Muscle layer of colon (tissue), 2 donors: ENCODE data around the gene MMP15.

Experiments used
- H3K27ac ChIP-seq: one replicate; pipeline ENCODE4 v1.7.0; 2013; ENCODE audit warnings: low read depth, mild to moderate bottlenecking, low read length, moderate library complexity
- H3K27me3 ChIP-seq, 2 donors: one replicate each; pipeline ENCODE4 v1.7.0; 2013; ENCODE audit warnings: low read length in 2 of 2, mild to moderate bottlenecking in 2 of 2; ENCODE audit not compliant: insufficient read depth in 2 of 2, control insufficient read depth in 1 of 2
- H3K36me3 ChIP-seq: one replicate; pipeline ENCODE4 v1.7.0; 2013; ENCODE audit warnings: mild to moderate bottlenecking, low read length; ENCODE audit not compliant: insufficient read depth
- H3K4me1 ChIP-seq: one replicate; pipeline ENCODE4 v1.7.0; 2013; ENCODE audit warnings: mild to moderate bottlenecking, low read length; ENCODE audit not compliant: insufficient read depth
- H3K4me3 ChIP-seq, 2 donors: one replicate each; pipeline ENCODE4 v1.7.0; 2013; ENCODE audit warnings: low read length in 2 of 2, low read depth in 1 of 2, mild to moderate bottlenecking in 1 of 2, moderate library complexity in 1 of 2
- H3K9ac ChIP-seq: one replicate; pipeline ENCODE4 v1.7.0; 2013; ENCODE audit warnings: low read length
- H3K9me3 ChIP-seq: one replicate; pipeline ENCODE4 v1.7.0; 2013; ENCODE audit warnings: mild to moderate bottlenecking, low read length
- donor health status: abdominal sarcoma.
- donor health status: Adenocarcinoma of cecum.

The MMP15 gene

GRCh38 chr16:57987441-57988177 lies 37.9 kb upstream of the MMP15 start:
- Histone ChIP-seq H3K36me3 (no peaks in the 10 kb centered on the region), H3K4me1 (peaks cover 12% of the 10 kb centered on the region), H3K9ac (no peak overlapping the region), H3K27ac (no peak overlapping the region), H3K27me3 (peaks cover 0 to 8% of the 10 kb centered on the region in 2 donors), H3K4me3 (no peak overlapping the region), H3K9me3 (no peaks in the 10 kb centered on the region)

GRCh38 chr16:57988929-57989328 lies 36.6 kb upstream of the MMP15 start:
- Histone ChIP-seq H3K27me3 (peaks cover 0 to 8% of the 10 kb centered on the region in 2 donors), H3K9me3 (no peaks in the 10 kb centered on the region), H3K4me3 (no peak overlapping the region), H3K9ac (no peak overlapping the region), H3K27ac (no peak overlapping the region), H3K4me1 (peaks cover 12% of the 10 kb centered on the region), H3K36me3 (peaks cover 3% of the 10 kb centered on the region)

DNA sequence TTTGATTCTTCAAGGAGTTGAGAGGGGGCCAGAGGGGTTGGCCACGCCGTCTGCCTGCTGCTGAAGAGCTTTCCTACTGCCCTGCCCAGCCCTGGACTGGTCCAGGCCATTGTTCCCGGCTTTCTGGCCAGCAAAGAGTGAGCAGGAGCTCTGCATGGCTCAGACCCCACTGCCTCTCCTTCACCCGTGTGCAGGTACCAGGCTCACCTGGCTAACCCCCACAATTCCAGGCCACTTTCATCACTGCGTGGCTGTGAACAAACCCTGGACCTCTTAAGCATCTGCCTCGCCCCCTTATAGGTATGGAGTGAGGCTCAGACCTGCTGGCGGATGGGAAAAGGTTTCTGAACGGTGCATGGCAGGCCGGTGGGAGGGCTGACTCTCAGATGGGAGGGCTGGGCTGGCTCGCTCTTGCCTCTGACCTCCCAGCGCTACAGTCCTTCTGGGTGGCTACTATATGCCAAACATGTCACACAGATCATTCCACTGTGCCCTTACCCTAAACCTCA lies 33.9 kb upstream of the MMP15 start:
- no peaks in the 10 kb centered on the region for H3K4me1 ChIP-seq
- no peaks in the 10 kb centered on the region for H3K27me3 ChIP-seq
- H3K9ac ChIP-seq, result no peak overlapping the region
- peaks cover 29% of the 10 kb centered on the region for H3K36me3 ChIP-seq
- H3K27ac ChIP-seq, result no peak overlapping the region
- no peak overlapping the region for H3K4me3 ChIP-seq
- H3K9me3 ChIP-seq, result no peaks in the 10 kb centered on the region

DNA sequence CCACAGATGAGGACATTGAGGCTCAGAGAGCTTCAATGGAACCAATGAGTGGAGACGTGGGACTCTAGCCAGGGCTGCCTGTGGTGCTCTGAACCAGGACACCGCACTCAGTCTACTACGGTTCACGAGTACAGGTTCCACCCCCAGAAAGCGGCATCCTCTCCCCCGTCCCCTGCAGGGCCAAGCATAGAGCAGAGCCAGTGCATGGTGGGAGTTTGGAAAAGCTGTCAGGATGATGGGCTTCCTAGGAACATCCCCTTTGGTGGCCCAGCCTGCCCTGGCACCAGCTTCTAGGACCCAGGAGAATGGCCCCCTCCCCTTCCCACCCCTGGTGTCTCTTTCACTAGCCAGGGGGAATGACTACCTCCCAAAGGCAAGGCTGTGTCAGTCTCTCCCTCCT lies 33.5 kb upstream of the MMP15 start:
- H3K4me3 ChIP-seq, result no peak overlapping the region
- no peaks in the 10 kb centered on the region for H3K9me3 ChIP-seq
- H3K36me3 ChIP-seq, result peaks cover 34% of the 10 kb centered on the region
- no peak overlapping the region for H3K27ac ChIP-seq
- no peaks in the 10 kb centered on the region for H3K27me3 ChIP-seq
- H3K9ac ChIP-seq, result no peak overlapping the region
- H3K4me1 ChIP-seq, result no peaks in the 10 kb centered on the region

GRCh38 chr16:57993438-57993837 lies 32.1 kb upstream of the MMP15 start:
- no peaks in the 10 kb centered on the region for H3K9me3 ChIP-seq
- no peak overlapping the region for H3K9ac ChIP-seq
- no peak overlapping the region for H3K27ac ChIP-seq
- H3K36me3 ChIP-seq, result peaks cover 42% of the 10 kb centered on the region
- H3K4me1 ChIP-seq, result no peaks in the 10 kb centered on the region
- H3K4me3 ChIP-seq, result no peak overlapping the region
- no peaks in the 10 kb centered on the region for H3K27me3 ChIP-seq

- H3K36me3 ChIP-seq, result peaks cover 42% of the 10 kb centered on the region
- H3K4me1 ChIP-seq, result peaks cover 3% of the 10 kb centered on the region
- H3K27me3 ChIP-seq, result no peaks in the 10 kb centered on the region
- H3K4me3 ChIP-seq, result no peak overlapping the region
- no peak overlapping the region for H3K27ac ChIP-seq
- H3K9me3 ChIP-seq, result no peaks in the 10 kb centered on the region
- no peak overlapping the region for H3K9ac ChIP-seq
Measured at GRCh38 chr16:57993897-57994296, 31.7 kb upstream of the MMP15 start.

- Histone ChIP-seq H3K36me3 (peaks cover 42% of the 10 kb centered on the region), H3K27me3 (no peaks in the 10 kb centered on the region), H3K9me3 (no peaks in the 10 kb centered on the region), H3K9ac (no peak overlapping the region), H3K27ac (no peak overlapping the region), H3K4me3 (no peak overlapping the region), H3K4me1 (peaks cover 8% of the 10 kb centered on the region)
Measured at GRCh38 chr16:57994361-57994760, 31.2 kb upstream of the MMP15 start.

DNA sequence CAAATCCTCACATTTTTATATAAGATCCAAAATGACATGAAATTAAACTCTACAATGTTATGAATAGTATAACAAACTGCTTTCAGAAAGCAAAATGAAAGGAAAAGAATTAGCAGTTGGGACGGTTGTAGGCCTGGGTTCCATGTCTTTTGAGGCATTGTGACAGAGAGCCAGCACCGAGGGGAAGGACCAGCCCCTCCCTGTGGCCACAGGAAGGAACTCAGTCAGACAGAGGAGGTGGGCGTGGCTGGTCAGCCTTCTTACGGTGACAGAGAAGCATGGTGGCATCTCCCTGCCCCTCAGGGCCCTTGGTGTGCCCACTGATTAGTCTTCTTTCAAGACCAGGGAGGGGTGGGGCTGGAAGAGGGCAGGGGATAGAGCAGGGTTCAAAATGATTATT lies 30.8 kb upstream of the MMP15 start:
- Histone ChIP-seq H3K9ac (no peak overlapping the region), H3K4me3 (no peak overlapping the region), H3K27me3 (no peaks in the 10 kb centered on the region), H3K4me1 (peaks cover 12% of the 10 kb centered on the region), H3K36me3 (peaks cover 42% of the 10 kb centered on the region), H3K27ac (no peak overlapping the region), H3K9me3 (no peaks in the 10 kb centered on the region)

- peaks cover 42% of the 10 kb centered on the region for H3K36me3 ChIP-seq
- H3K9me3 ChIP-seq, result no peaks in the 10 kb centered on the region
- no peak overlapping the region for H3K27ac ChIP-seq
- H3K9ac ChIP-seq, result no peak overlapping the region
- H3K27me3 ChIP-seq, result no peaks in the 10 kb centered on the region
- H3K4me1 ChIP-seq, result peaks cover 12% of the 10 kb centered on the region
- H3K4me3 ChIP-seq, result no peak overlapping the region
Measured at GRCh38 chr16:57995721-57996405, 29.7 kb upstream of the MMP15 start.

GRCh38 chr16:57996406-57997175 lies 29.0 kb upstream of the MMP15 start:
- H3K4me3 ChIP-seq, result no peak overlapping the region
- peaks cover 12% of the 10 kb centered on the region for H3K4me1 ChIP-seq
- H3K27me3 ChIP-seq, result no peaks in the 10 kb centered on the region
- no peak overlapping the region for H3K9ac ChIP-seq
- H3K36me3 ChIP-seq, result peaks cover 42% of the 10 kb centered on the region
- H3K27ac ChIP-seq, result no peak overlapping the region
- no peaks in the 10 kb centered on the region for H3K9me3 ChIP-seq

DNA sequence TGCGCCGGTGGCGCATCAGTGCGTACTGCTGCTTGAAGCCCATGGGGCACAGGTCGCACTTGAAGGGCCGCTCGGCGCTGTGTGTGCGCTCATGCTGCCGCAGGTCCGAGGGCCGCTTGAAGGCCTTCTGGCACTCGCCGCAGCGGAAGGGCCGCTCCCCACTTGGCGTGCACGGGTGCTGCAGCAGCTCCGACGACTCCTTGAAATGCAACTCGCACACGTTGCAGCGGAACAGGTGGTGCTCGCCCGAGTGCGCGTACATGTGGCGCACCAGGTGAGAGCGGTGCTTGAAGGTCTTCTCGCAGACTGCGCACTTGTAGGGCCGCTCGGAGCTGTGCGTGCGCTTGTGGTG lies 28.4 kb upstream of the MMP15 start:
- Histone ChIP-seq H3K4me3 (no peak overlapping the region), H3K9ac (no peak overlapping the region), H3K4me1 (peaks cover 12% of the 10 kb centered on the region), H3K9me3 (no peaks in the 10 kb centered on the region), H3K27me3 (no peaks in the 10 kb centered on the region), H3K36me3 (peaks cover 42% of the 10 kb centered on the region), H3K27ac (no peak overlapping the region)
